NOMO-1 treated with DMSO at 0.1 percent for 48 hours (cell line): ENCODE data around the gene HLA-DPB1.

ENCODE experiments used
- DNase-seq: peaks from one replicate; lab custom pipeline; 2025; ENCODE audit not compliant: unreplicated experiment; lab: John Stamatoyannopoulos, UW

The HLA-DPB1 gene

DNA sequence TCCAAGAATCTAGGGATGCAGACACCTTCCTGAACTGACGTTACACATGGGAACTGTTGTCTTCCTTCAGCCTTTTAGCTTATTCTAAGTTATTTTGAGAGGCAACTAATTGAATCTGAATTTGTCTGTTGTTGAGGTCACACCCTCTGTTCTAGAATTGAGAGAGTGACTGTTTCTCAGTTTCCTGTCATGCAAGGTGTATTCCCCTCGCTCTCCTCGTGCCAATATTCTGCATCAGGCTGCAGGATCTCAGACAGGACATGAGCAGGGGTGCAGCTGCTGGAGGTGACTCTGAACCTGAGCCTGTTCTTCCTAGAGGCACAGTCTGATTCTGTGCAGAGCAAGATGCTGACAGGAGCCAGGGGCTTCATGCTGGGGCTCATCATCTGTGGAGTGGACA, 52.5 kb downstream of the HLA-DPB1 start:
- no peak for DNase-seq

DNA sequence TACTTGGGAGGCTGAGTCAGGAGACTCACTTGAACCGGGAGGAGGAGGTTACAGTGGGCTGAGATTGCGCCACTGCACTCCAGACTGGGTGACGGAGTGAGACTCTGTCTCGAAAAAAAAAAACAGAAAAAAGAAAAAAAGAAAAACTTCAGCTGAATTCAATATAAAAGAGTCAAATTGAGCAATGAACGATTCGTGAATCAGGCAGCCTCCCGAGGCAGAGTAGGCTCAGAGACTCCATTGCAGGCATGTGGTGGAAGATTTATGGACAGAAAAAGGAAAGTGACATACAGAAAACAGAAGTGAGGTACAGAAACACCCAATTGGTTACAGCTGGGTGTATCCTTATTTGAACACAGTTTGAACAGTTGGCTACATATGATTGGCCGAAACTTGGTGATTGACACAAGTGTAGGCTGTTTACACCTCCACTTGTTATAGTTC, 56.3 kb downstream of the HLA-DPB1 start:
- peak; percentile 82 for DNase-seq

DNA sequence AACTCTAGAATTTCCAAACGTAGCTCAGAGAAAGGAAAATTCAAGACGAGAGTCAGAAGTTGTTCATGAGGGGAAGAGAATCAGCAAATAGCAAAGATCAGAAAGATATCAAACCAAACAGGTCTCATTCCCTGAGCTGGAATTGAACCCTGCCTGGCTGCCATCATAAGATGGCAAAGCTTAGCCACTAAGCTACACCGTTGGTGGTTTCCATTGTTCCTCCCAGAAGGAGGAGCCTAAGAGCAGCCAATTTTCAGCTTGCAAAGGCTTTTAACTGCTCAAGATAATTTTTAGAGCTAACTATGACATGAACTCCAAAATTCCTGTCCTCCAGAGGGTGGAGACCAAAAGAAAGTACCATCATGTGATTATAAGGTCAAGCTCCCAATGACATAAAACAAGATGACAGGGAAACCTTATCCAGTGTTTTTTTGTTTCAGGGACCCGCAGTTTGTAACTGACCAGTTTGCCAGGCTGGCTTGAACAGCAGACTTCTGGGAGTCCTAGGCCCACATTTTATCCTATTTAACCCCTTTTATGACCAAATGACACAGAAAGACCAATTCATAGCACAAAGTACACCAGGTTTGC, 60.6 kb downstream of the HLA-DPB1 start:
- no peak for DNase-seq
